HCT116 (cell line): Measurements from ENCODE around the gene NOD1. TPM values are rescaled to one million over a fixed set of nuclear protein-coding genes. Genes with fewer than 3 reads are reported as not detected.

Experiments used
- ATAC-seq: fragments of 200-7000 bp; cut with Tn5 transposase; 2 replicates; pipeline ENCODE4 v1.9.1; 2020; ENCODE audit warnings: mild to moderate bottlenecking, moderate library complexity
- BruUV-seq: library from RNA; stranded (reverse); fragments of 400-500 nt; replicated peaks from 2 replicates; lab custom pipeline; 2021; lab: Mats Ljungman, UMichigan
- CTCF ChIA-PET: fragments of 300-600 bp; sonication (Branson Sonifier 250); formaldehyde crosslinking; loops from one replicate; lab custom pipeline; 2021; ENCODE audit warnings: antibody characterized with exemption; lab: Charles Lee
- POLR2A ChIA-PET: fragments of 300-600, 350-600 bp; sonication (Branson Sonifier 250); formaldehyde crosslinking; loops from one replicate; lab custom pipeline; 2021; ENCODE audit warnings: antibody characterized with exemption; lab: Charles Lee
- RAD21 ChIA-PET, 2 experiments: fragments of 300-600 bp; sonication (Branson Sonifier 250); formaldehyde crosslinking; loops; one replicate each; lab custom pipeline; 2023; ENCODE audit warnings: low total read pairs in 2 of 2; ENCODE audit not compliant: uncharacterized antibody in 2 of 2, unreplicated experiment in 2 of 2, low non-redundant PET in 1 of 2; lab: Charles Lee
- DNase-seq: peaks from one replicate; pipeline ENCODE4 v3.0.0-alpha.2; 2010; ENCODE audit warnings: low read depth, low spot score
- H2AFZ ChIP-seq: fragments of 200-600 bp; shearing (Covaris generic), sonication (generic); 2 replicates; pipeline ENCODE4 v1.6.1; 2017; ENCODE audit warnings: low read depth, mixed run types, mixed read lengths, antibody characterized with exemption, low read length; ENCODE audit not compliant: poor library complexity, severe bottlenecking
- H3K27ac ChIP-seq: 2 replicates; pipeline ENCODE4 v1.5.1; 2012; ENCODE audit warnings: low read depth, low read length
- H3K27me3 ChIP-seq: fragments of 200-600 bp; sonication (generic); 2 replicates; pipeline ENCODE4 v1.6.1; 2016; ENCODE audit warnings: mixed run types, low read length, mixed read lengths; ENCODE audit not compliant: insufficient read depth
- H3K36me3 ChIP-seq, 2 experiments: fragments of 200-500 bp in 1 of 2; fragments of 200-600 bp in 1 of 2; sonication (Bioruptor generic) in 1 of 2; sonication (generic) in 1 of 2; 2 replicates each; pipeline versions ENCODE4 v1.5.1 to v1.6.1; 2014 to 2016; ENCODE audit warnings: low read length in 2 of 2, inconsistent platforms in 1 of 2, mixed read lengths in 1 of 2, mixed run types in 1 of 2; ENCODE audit not compliant: insufficient read depth in 2 of 2, control insufficient read depth in 1 of 2
- H3K4me1 ChIP-seq, 2 experiments: fragments of 200-600 bp in 1 of 2; sonication (generic) in 1 of 2; 2 replicates each; pipeline versions ENCODE4 v1.5.1 to v1.6.1; 2012 to 2017; ENCODE audit warnings: low read length in 2 of 2, inconsistent platforms in 1 of 2, mild to moderate bottlenecking in 1 of 2, mixed read lengths in 1 of 2, mixed run types in 1 of 2, moderate library complexity in 1 of 2; ENCODE audit not compliant: insufficient read depth in 2 of 2, control insufficient read depth in 1 of 2
- H3K4me2 ChIP-seq: fragments of 200-600 bp; sonication (generic); 2 replicates; pipeline ENCODE4 v1.6.1; 2017; ENCODE audit warnings: mixed run types, low read length, mixed read lengths
- H3K4me3 ChIP-seq, 2 experiments: fragments of 200-600 bp in 1 of 2; sonication (generic) in 1 of 2; replicated peaks in 1 of 2; 2 replicates each; pipeline ENCODE4 v1.5.1; 2011 to 2016; ENCODE audit warnings: low read length in 2 of 2, control low read depth in 1 of 2, low read depth in 1 of 2, mild to moderate bottlenecking in 1 of 2, mixed read lengths in 1 of 2, mixed run types in 1 of 2
- H3K79me2 ChIP-seq: fragments of 200-600 bp; sonication (generic); 2 replicates; pipeline ENCODE4 v1.6.1; 2017; ENCODE audit warnings: mild to moderate bottlenecking, mixed run types, low read length, moderate library complexity, mixed read lengths; ENCODE audit not compliant: insufficient read depth
- H3K9ac ChIP-seq: fragments of 200-600 bp; sonication (generic); 2 replicates; pipeline ENCODE4 v1.6.1; 2016; ENCODE audit warnings: low read length, mixed read lengths
- H3K9me2 ChIP-seq: fragments of 200-600 bp; sonication (generic), shearing (Covaris generic); 2 replicates; pipeline ENCODE4 v1.6.1; 2017; ENCODE audit warnings: mixed run types, mild to moderate bottlenecking, moderate library complexity; ENCODE audit not compliant: insufficient read depth
- H3K9me3 ChIP-seq, 2 experiments: fragments of 200-500 bp in 1 of 2; fragments of 200-600 bp in 1 of 2; sonication (Bioruptor generic) in 1 of 2; sonication (generic) in 1 of 2; 2 replicates each; pipeline ENCODE4 v1.6.1; 2014 to 2017; ENCODE audit warnings: low read length in 2 of 2, mixed read lengths in 2 of 2, inconsistent platforms in 1 of 2, low read depth in 1 of 2, mild to moderate bottlenecking in 1 of 2, mixed run types in 1 of 2, moderate library complexity in 1 of 2; ENCODE audit not compliant: control insufficient read depth in 1 of 2, insufficient read depth in 1 of 2
- H4K20me1 ChIP-seq: fragments of 200-600 bp; sonication (generic), shearing (Covaris generic); 2 replicates; pipeline ENCODE4 v1.6.1; 2017; ENCODE audit warnings: mixed run types, mild to moderate bottlenecking, moderate library complexity; ENCODE audit not compliant: insufficient read depth
- FOSL1 ChIP-seq: IDR thresholded peaks from 2 replicates; pipeline ENCODE4 v1.6.1; 2012; ENCODE audit warnings: low read depth
- POLR2A ChIP-seq: IDR thresholded peaks from 2 replicates; pipeline ENCODE4 v1.7.0; 2011; ENCODE audit warnings: borderline replicate concordance; ENCODE audit not compliant: insufficient read depth, insufficient read length; ENCODE audit errors: extremely low read depth
- RAD21 ChIP-seq: IDR thresholded peaks from 2 replicates; pipeline ENCODE4 v1.6.1; 2012; ENCODE audit warnings: low read depth, mild to moderate bottlenecking
- SIN3A ChIP-seq: IDR thresholded peaks from 2 replicates; pipeline ENCODE4 v1.6.1; 2012; ENCODE audit warnings: low read depth
- SRF ChIP-seq: IDR thresholded peaks from 2 replicates; pipeline ENCODE4 v1.6.1; 2012; ENCODE audit warnings: low read depth
- TCF7L2 ChIP-seq: IDR thresholded peaks from 2 replicates; pipeline ENCODE4 v1.7.0; 2011; ENCODE audit warnings: borderline replicate concordance, inconsistent platforms; ENCODE audit not compliant: insufficient read depth, insufficient read length; ENCODE audit errors: extremely low read depth
- ZFX ChIP-seq: fragments of 450-650 bp; IDR thresholded peaks from 2 replicates; pipeline ENCODE4 v1.6.1; 2017
- intact Hi-C: fragments of 100-400 bp; cut with micrococcal nuclease; formaldehyde crosslinking; loops from 2 replicates; pipeline ENCODE4 v1.10.0; 2022
- total RNA-seq: library from RNA; stranded (reverse); gene quantifications from one replicate; pipeline ENCODE4 v1.2.1, GENCODE V29; 2021; ENCODE audit not compliant: unreplicated experiment
- TF ChIP-seq, protein P1 (sequence below), 3 experiments: fragments of 200-600 bp in 1 of 3; sonication (generic) in 1 of 3; IDR thresholded peaks in 2 of 3; conservative IDR thresholded peaks in 1 of 3; 2 replicates each; pipeline ENCODE4 v1.5.1; 2012 to 2017; ENCODE audit warnings: low read depth in 2 of 3, low read length in 2 of 3, antibody characterized with exemption in 1 of 3, borderline replicate concordance in 1 of 3, control low read depth in 1 of 3, mild to moderate bottlenecking in 1 of 3, mixed read lengths in 1 of 3, mixed run types in 1 of 3, moderate library complexity in 1 of 3; ENCODE audit not compliant: insufficient read depth in 1 of 3
- TF ChIP-seq, protein P2 (sequence below): IDR thresholded peaks from 2 replicates; pipeline ENCODE4 v1.6.1; 2011; ENCODE audit warnings: mild to moderate bottlenecking, low read length, moderate library complexity; ENCODE audit not compliant: insufficient replicate concordance; ENCODE audit errors: extremely low read depth

NOD1 gene
- total RNA-seq, 1 experiment from 2014 or later, result 5.9 TPM

GRCh38 chr7:30468041-30468440, 10.5 kb downstream of the NOD1 start:
- ATAC-seq (no peak), DNase-seq (no peak)
- RAD21 ChIA-PET, result no interaction called here
- Histone ChIP-seq H3K27ac (no peak overlapping the region), H3K4me3 (no peak overlapping the region), H3K4me2 (no peak overlapping the region), H3K27me3 (no peaks in the 10 kb centered on the region), H3K79me2 (peaks cover 5% of the 10 kb centered on the region; the same call in 1 of the 2 replicates), H2AFZ (no peak overlapping the region), H3K4me1 (peaks cover 0 to 8% of the 10 kb centered on the region in 2 experiments; a peak in 2 of 4 replicates), H3K9me3 (no peaks in the 10 kb centered on the region), H3K9me2 (no peaks in the 10 kb centered on the region), H4K20me1 (no peaks in the 10 kb centered on the region), H3K9ac (no peak overlapping the region), H3K36me3 (no peaks in the 10 kb centered on the region; a peak in 1 of 4 replicates)
- CTCF ChIA-PET, result no interaction called here
- BruUV-seq, result no TSS peak
- intact Hi-C loops, result no loop called here
- POLR2A ChIA-PET, result no interaction called here
- TF ChIP-seq SRF (no peak), ZFX (no peak), RAD21 (no peak), TCF7L2 (no peak), SIN3A (no peak), FOSL1 (no peak), POLR2A (no peak)
- TF ChIP-seq, protein P1, sequence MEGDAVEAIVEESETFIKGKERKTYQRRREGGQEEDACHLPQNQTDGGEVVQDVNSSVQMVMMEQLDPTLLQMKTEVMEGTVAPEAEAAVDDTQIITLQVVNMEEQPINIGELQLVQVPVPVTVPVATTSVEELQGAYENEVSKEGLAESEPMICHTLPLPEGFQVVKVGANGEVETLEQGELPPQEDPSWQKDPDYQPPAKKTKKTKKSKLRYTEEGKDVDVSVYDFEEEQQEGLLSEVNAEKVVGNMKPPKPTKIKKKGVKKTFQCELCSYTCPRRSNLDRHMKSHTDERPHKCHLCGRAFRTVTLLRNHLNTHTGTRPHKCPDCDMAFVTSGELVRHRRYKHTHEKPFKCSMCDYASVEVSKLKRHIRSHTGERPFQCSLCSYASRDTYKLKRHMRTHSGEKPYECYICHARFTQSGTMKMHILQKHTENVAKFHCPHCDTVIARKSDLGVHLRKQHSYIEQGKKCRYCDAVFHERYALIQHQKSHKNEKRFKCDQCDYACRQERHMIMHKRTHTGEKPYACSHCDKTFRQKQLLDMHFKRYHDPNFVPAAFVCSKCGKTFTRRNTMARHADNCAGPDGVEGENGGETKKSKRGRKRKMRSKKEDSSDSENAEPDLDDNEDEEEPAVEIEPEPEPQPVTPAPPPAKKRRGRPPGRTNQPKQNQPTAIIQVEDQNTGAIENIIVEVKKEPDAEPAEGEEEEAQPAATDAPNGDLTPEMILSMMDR (IDR thresholded peaks at IDR 0.05 in 2 of 3, conservative IDR thresholded peaks at IDR 0.05 in 1 of 3; ENCODE audit: borderline replicate concordance in 1 of 3, insufficient read depth in 1 of 3, low read depth in 2 of 3, low read length in 2 of 3), result no peak
- TF ChIP-seq, protein P2, sequence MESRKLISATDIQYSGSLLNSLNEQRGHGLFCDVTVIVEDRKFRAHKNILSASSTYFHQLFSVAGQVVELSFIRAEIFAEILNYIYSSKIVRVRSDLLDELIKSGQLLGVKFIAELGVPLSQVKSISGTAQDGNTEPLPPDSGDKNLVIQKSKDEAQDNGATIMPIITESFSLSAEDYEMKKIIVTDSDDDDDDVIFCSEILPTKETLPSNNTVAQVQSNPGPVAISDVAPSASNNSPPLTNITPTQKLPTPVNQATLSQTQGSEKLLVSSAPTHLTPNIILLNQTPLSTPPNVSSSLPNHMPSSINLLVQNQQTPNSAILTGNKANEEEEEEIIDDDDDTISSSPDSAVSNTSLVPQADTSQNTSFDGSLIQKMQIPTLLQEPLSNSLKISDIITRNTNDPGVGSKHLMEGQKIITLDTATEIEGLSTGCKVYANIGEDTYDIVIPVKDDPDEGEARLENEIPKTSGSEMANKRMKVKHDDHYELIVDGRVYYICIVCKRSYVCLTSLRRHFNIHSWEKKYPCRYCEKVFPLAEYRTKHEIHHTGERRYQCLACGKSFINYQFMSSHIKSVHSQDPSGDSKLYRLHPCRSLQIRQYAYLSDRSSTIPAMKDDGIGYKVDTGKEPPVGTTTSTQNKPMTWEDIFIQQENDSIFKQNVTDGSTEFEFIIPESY, result no peak
